Chondrocyte (in vitro differentiated cells): ENCODE data around the gene PCSK2. TPM values are rescaled to one million over a fixed set of nuclear protein-coding genes. Genes with fewer than 3 reads are reported as not detected.

ENCODE experiments used
- DNase-seq: peaks from one replicate; pipeline ENCODE4 v3.0.0; 2021; ENCODE audit warnings: mixed read lengths, low spot score
- H3K27ac Mint-ChIP-seq: one replicate; pipeline ENCODE4 v1.8.0; 2021; ENCODE audit warnings: mild to moderate bottlenecking, moderate library complexity, mixed read lengths; ENCODE audit not compliant: unreplicated experiment
- H3K27me3 Mint-ChIP-seq: 2 replicates; pipeline ENCODE4 v1.8.0; 2021; ENCODE audit warnings: low read depth, mixed read lengths
- H3K36me3 Mint-ChIP-seq: 2 replicates; pipeline ENCODE4 v1.8.0; 2021; ENCODE audit warnings: low read depth, mixed read lengths
- H3K4me1 Mint-ChIP-seq: 2 replicates; pipeline ENCODE4 v1.8.0; 2021; ENCODE audit warnings: low read depth, mild to moderate bottlenecking, mixed read lengths
- H3K4me3 Mint-ChIP-seq: one replicate; pipeline ENCODE4 v1.8.0; 2021; ENCODE audit warnings: mild to moderate bottlenecking, moderate library complexity, mixed read lengths; ENCODE audit not compliant: unreplicated experiment
- H3K9me3 Mint-ChIP-seq: 2 replicates; pipeline ENCODE4 v1.8.0; 2021; ENCODE audit warnings: low read depth, mixed read lengths
- CTCF ChIP-seq: fragments of 200-600 bp; sonication (generic); IDR thresholded peaks from 2 replicates; pipeline ENCODE4 v1.5.0; 2021; ENCODE audit warnings: antibody characterized with exemption, mild to moderate bottlenecking, moderate library complexity
- total RNA-seq: library from RNA; stranded (reverse); gene quantifications from 3 replicates; pipeline ENCODE4 v1.2.1, GENCODE V29; 2021

PCSK2 gene
- total RNA-seq, 1 donor from 2014 or later: not detected

- Mint-ChIP-seq H3K9me3 (no peaks in the 10 kb centered on the region), H3K4me3 (no peak overlapping the region), H3K4me1 (no peaks in the 10 kb centered on the region), H3K27ac (no peak overlapping the region), H3K27me3 (peaks cover 13% of the 10 kb centered on the region), H3K36me3 (no peaks in the 10 kb centered on the region)
- no peak for TF ChIP-seq CTCF
- DNase-seq: no peak
Measured at GRCh38 chr20:17343091-17343490, 116.3 kb downstream of the PCSK2 start.

GRCh38 chr20:17343656-17344452 is 117.0 kb downstream of the PCSK2 start:
- H3K36me3 Mint-ChIP-seq: no peaks in the 10 kb centered on the region
- H3K4me3 Mint-ChIP-seq: no peak overlapping the region
- TF ChIP-seq CTCF: no peak
- H3K27ac Mint-ChIP-seq: no peak overlapping the region
- H3K9me3 Mint-ChIP-seq: no peaks in the 10 kb centered on the region
- H3K4me1 Mint-ChIP-seq: no peaks in the 10 kb centered on the region
- peaks cover 12% of the 10 kb centered on the region for H3K27me3 Mint-ChIP-seq
- DNase-seq: no peak

GRCh38 chr20:17344790-17345189 is 118.0 kb downstream of the PCSK2 start:
- Mint-ChIP-seq H3K4me3 (no peak overlapping the region), H3K27me3 (peaks cover 12% of the 10 kb centered on the region), H3K9me3 (no peaks in the 10 kb centered on the region), H3K36me3 (no peaks in the 10 kb centered on the region), H3K27ac (no peak overlapping the region), H3K4me1 (no peaks in the 10 kb centered on the region)
- DNase-seq: no peak
- no peak for TF ChIP-seq CTCF

- no peak overlapping the region for H3K27ac Mint-ChIP-seq
- DNase-seq: no peak
- H3K27me3 Mint-ChIP-seq: peaks cover 12% of the 10 kb centered on the region
- no peaks in the 10 kb centered on the region for H3K4me1 Mint-ChIP-seq
- no peaks in the 10 kb centered on the region for H3K36me3 Mint-ChIP-seq
- no peak for TF ChIP-seq CTCF
- no peak overlapping the region for H3K4me3 Mint-ChIP-seq
- no peaks in the 10 kb centered on the region for H3K9me3 Mint-ChIP-seq
Measured at GRCh38 chr20:17345321-17345720, 118.5 kb downstream of the PCSK2 start.

- Mint-ChIP-seq H3K27ac (no peak overlapping the region), H3K9me3 (no peaks in the 10 kb centered on the region), H3K36me3 (no peaks in the 10 kb centered on the region), H3K27me3 (peaks cover 3% of the 10 kb centered on the region), H3K4me1 (no peaks in the 10 kb centered on the region), H3K4me3 (no peak overlapping the region)
- DNase-seq: no peak
- no peak for TF ChIP-seq CTCF
Measured at GRCh38 chr20:17350321-17350720, 123.5 kb downstream of the PCSK2 start.
